GM12875 (cell line): ENCODE data around the gene TMEM150C.
"Not testable (repeated sequence)": the region's sequence is repeated elsewhere in the genome, so short reads cannot be mapped to it uniquely, and the experiment has no call there.

Experiments
- H3K4me3 ChIP-seq: one replicate; pipeline ENCODE4 v1.5.1; 2011; ENCODE audit warnings: low read depth, low read length, control low read depth
- TF ChIP-seq, protein P1 (sequence below): IDR thresholded peaks from 2 replicates; pipeline ENCODE4 v1.5.1; 2011; ENCODE audit warnings: low read depth, mild to moderate bottlenecking, control low read depth, inconsistent platforms, low read length, moderate library complexity, borderline replicate concordance; ENCODE audit not compliant: insufficient read depth

TMEM150C gene

DNA sequence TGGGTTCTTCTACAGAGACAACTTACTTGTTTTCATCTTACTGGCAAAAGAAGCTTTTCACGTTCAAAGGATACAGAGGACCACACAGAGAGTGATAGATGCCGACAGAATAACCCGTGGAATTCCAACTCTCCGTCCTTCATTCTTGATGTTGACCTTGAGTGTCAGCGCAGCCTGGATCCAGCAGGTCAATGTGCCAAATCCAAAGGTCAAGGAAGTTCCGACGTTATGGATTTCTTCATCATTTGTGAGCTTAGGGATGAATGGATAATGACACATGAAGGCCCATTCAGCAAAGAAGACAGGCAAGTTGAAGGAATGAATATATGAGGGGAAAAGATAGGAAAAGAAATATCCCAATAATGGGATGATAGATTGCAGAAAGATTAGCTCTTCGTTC, 71.8 kb downstream of the TMEM150C start:
- no peak overlapping the region for H3K4me3 ChIP-seq
- TF ChIP-seq, protein P1, sequence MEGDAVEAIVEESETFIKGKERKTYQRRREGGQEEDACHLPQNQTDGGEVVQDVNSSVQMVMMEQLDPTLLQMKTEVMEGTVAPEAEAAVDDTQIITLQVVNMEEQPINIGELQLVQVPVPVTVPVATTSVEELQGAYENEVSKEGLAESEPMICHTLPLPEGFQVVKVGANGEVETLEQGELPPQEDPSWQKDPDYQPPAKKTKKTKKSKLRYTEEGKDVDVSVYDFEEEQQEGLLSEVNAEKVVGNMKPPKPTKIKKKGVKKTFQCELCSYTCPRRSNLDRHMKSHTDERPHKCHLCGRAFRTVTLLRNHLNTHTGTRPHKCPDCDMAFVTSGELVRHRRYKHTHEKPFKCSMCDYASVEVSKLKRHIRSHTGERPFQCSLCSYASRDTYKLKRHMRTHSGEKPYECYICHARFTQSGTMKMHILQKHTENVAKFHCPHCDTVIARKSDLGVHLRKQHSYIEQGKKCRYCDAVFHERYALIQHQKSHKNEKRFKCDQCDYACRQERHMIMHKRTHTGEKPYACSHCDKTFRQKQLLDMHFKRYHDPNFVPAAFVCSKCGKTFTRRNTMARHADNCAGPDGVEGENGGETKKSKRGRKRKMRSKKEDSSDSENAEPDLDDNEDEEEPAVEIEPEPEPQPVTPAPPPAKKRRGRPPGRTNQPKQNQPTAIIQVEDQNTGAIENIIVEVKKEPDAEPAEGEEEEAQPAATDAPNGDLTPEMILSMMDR = no peak

DNA sequence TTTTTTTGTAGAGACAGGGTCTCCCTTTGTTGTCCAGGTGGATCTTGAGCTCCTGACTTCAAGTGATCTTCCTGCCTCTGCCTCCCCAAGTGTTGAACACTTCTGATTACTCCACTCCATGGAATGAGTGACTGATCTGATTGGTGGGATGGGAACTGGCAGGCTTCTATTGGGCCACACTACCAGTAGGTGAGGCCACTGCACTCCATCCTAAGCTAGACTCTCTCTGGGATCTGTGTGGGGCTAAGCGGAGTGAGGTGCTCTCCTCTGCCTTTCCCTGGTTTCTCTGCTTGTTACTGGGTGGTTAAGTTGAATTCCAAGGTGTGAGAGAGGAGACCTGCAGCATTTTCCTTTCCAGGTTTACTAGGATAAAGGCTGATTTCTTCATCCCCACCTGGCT, 72.7 kb downstream of the TMEM150C start:
- H3K4me3 ChIP-seq = no peak overlapping the region
- TF ChIP-seq, protein P1 = no peak

DNA sequence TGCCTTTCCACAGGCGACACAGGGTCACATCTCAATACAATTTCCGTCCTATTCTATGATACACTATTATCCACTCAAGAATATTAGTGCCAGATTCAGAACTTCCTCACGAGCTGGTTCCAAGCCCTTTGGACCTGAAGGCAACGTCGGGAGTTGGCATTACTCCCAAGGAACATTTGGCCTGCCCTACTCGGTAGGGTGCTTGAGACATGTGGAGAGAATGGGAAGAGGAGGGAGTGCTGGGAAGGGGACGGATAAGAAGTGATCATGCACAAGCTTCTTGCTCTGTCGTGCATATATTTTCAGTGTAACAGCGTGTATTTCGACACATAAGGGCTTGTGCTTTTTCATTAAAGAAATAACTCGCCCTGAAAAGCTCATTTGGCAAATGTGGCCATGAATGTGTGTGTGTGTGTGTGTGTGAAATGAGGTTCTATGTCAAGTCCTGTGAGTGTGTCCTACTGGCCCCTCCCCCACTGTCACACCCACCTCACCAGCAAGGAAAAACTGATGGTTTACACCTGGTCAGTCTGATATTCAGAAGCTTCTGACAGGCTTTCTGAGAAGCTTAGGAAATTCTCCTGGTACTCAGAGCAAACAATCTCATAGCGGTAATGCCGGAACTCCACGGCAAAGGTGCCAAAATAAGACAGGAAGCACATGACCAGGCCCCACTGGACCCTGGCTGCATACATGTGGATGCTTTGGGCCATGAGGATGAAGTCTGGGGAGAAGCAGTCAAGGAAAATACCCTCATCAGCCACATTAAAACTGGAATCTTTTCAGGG, 76.6 kb downstream of the TMEM150C start:
- TF ChIP-seq, protein P1 = no peak
- no peak overlapping the region for H3K4me3 ChIP-seq

DNA sequence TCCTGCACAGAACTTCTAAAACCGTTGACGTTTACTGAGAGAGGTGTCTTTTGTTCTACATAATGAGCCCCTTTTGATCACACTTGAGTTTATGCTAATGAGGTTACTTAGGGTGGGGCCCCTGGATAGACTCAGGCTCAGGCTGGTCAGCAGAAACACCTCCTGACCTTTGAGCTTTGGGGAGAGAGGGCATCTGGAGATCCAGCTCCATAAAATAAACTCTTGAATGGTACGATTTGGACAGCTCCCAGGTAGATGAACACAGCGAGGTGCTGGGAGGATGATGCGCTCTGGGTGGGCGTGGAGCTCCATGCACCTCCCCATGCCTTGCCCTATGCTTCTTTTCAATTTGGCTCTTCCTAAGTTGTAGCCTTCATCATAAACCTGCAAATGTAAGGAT, 79.4 kb downstream of the TMEM150C start:
- H3K4me3 ChIP-seq = no peak overlapping the region
- TF ChIP-seq, protein P1 = no peak

DNA sequence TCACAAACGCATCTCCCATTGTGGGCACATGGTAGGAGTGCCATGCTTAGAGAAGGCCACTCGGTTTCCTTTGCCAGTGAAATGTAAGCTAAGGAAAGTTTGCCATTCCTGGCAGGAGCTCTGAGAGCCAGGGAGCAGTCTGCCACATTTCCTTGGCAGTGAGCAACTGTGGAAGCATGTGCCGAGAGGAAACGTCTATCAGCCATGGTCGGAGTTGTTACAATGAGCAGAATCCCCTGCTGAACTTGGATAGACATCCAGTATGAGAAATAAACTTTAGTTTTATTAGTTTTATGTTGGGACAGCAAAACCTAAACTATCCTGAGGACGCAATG, 80.3 kb downstream of the TMEM150C start:
- no peak overlapping the region for H3K4me3 ChIP-seq
- TF ChIP-seq, protein P1 = no peak

DNA sequence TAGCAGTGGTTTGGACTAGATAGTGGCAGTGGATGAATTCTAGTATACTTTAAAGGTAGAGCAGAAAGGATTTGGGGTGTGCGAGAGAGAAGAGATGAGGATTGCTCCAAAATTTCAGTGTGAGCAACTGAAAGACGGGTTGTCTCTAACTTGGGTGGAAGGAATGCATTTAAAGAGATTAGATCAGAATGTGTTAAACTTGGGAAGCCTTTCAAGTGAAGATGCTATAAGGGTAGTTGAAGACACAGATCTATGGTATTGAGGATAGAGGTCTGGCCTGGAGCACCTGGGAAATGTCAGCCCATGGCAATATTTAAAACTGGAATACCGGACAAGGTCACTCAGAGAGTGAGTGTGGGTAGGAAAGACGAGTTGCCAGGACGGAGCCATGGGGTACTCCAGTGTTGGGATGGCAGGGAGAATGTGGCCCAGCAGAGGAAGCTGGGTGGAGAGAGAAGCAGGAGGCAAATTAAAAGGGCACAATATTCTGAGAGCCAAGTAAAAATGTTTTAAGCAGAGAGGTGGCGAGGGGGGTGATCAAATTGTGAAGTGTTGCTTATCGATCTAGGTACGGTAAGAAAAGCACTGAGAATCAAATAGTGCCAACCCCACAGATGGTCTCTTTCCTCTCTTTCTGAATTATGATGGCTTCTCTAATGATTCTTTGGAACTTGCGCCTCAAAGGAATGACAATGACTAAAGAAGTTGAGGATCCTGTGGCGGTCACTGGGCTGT, 80.8 kb downstream of the TMEM150C start:
- TF ChIP-seq, protein P1 = no peak
- no peak overlapping the region for H3K4me3 ChIP-seq

DNA sequence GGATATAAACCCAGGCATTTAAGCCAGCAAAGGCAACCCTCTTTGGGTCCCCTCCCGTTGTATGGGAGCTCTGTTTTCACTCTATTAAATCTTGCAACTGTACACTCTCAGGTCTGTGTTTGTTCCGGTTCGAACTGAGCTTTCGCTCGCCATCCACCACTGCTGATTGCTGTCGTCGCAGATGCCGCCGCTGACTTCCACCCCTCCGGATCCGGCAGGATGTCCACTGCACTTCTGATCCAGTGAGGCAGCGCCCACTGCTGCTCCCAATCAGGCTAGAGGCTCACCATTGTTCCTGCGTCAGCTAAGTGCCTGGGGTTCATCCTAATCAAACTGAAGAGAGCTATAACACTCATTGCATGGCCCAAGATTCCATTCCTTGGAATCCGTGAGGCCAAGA, 82.2 kb downstream of the TMEM150C start:
- no peak overlapping the region for H3K4me3 ChIP-seq
- TF ChIP-seq, protein P1 = no peak

DNA sequence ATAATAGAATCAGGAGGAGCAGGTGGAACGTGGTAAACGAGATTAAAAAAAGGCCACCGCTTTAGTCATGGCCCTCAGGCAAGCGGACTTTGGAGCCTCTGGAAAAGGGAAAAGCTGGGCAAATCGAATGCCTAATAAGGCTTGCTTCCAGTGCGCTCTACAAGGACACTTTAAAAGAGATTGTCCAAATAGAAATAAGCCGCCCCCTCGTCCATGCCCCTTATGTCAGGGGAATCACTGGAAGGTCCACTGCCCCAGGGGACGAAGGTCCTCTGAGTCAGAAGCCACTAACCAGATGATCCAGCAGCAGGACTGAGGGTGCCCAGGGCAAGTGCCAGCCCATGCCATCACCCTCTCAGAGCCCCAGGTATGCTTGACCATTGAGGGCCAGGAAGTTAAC, 84.3 kb downstream of the TMEM150C start:
- H3K4me3 ChIP-seq = not testable (repeated sequence)

DNA sequence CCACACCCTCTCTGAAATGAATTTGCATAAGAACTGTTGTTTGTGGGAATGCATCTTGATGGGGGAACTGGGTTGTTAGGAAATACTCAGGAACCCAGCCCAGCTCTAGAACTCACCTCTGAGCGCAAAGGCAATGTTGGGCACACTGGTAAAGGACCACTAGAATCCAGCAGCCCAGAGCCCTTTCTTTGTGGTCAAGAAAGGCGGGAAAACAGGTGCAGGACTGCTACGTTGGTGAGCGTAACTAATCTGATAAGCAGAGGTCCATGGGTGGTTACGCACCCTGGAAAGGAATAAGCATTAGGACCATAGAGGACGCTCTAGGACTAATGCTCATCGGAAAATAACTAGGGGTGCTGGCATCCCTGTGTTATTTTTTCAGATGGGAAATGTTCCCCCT, 85.9 kb downstream of the TMEM150C start:
- not testable (repeated sequence) for H3K4me3 ChIP-seq
